K562 treated with DMSO at 1 percent for 48 hours (cell line): Measurements from ENCODE around the gene BIN1. TPM values are rescaled to one million over a fixed set of nuclear protein-coding genes. Genes with fewer than 3 reads are reported as not detected.

Source experiments
- total RNA-seq: library from RNA; unstranded; fragments of 300-600 nt; gene quantifications from 2 replicates; pipeline ENCODE4 v1.2.3, GENCODE V29; 2022; ENCODE audit warnings: low replicate concordance; ENCODE audit errors: extremely low read depth

BIN1 gene, protein sequence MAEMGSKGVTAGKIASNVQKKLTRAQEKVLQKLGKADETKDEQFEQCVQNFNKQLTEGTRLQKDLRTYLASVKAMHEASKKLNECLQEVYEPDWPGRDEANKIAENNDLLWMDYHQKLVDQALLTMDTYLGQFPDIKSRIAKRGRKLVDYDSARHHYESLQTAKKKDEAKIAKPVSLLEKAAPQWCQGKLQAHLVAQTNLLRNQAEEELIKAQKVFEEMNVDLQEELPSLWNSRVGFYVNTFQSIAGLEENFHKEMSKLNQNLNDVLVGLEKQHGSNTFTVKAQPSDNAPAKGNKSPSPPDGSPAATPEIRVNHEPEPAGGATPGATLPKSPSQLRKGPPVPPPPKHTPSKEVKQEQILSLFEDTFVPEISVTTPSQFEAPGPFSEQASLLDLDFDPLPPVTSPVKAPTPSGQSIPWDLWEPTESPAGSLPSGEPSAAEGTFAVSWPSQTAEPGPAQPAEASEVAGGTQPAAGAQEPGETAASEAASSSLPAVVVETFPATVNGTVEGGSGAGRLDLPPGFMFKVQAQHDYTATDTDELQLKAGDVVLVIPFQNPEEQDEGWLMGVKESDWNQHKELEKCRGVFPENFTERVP
- not detected in 2 replicates for total RNA-seq

DNA sequence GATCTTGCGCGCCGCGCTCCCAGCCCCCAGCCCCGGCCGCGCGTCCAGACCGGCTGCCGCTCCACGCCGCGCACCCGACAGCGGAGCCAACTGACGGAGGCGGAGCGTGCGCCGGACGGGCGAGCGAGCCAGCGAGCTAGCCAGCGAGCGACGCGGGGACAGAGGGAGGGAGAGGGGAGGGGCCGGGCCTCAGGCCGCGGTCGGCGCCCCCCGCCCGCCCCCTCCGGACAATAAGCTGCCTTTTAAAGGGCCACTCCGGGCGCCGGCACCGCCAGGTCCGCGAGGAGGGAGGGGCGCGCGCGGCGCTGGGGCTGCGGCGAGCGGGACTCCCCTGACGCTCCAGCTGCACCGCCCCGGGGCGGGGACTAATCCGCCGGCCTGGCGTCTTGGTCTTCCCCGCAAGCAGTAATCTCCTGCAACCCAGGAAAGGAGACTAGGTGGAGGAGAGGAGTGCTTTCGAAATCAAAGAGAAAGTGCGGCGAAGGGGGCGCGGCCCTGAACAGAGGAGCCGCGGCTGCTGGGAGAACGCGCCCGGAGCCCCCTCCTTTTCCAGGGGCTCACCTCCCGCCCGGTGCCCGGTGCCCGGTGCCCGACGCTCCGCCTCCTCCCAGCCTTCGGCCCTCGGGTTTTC, at the start of gene BIN1:
Gene BIN1, minus strand, starts transcription at position 164 of the 631 bp plus-strand sequence. CDS start 211 bp downstream, outside the sequence.

Other genes with a start within 250 kb of the BIN1 start
- gene TEX51, start 208.3 kb downstream of the BIN1 start, total RNA-seq: not detected in 2 replicates
- gene CYP27C1, start 113.1 kb upstream of the BIN1 start, total RNA-seq: not detected in 2 replicates
- not detected in 2 replicates for gene ERCC3, start 187.0 kb upstream of the BIN1 start, total RNA-seq